ENCODE data around the gene HSPA1A. TPM values are rescaled to one million over a fixed set of nuclear protein-coding genes. Genes with fewer than 3 reads are reported as not detected.
A peak's percentile ranks its signal among the peaks of the same experiment; 100 is the strongest.

Gene HSPA1A
- total RNA-seq = 100 to 1,000 TPM; 170 to 304 (median 221) TPM

GRCh38 chr6:31815025-31815838, at the start of gene HSPA1A, which contains the start of gene HSPA1L:
Gene HSPA1A, plus strand, starts transcription at chr6:31815543. Its CDS starts 214 bp downstream, at chr6:31815757.
Gene HSPA1L, minus strand, starts transcription at chr6:31815283. Its CDS starts 3,311 bp downstream, at chr6:31811972.
- peaks cover 0 to 17% (median 0%) of the 10 kb centered on the region in 3 donors for H3K36me3 ChIP-seq
- DNase-seq (ENCODE audit: low spot score in 2 of 2) = peak; percentile 89 to 94
- TF ChIP-seq POLR2A (IDR thresholded peaks at IDR 0.05) (peak; percentile 100), CTCF (IDR thresholded peaks at IDR 0.05) (peak in 2 of 5 experiments; percentile 42 to 51), EP300 (IDR thresholded peaks at IDR 0.05) (peak; percentile 72 to 100)
- H3K4me3 ChIP-seq = peak within 1 kb of the TSS; percentile 57 to 71 (median 61)
- WGBS, 2 donors = 0 to 2% methylated on average over 13 to 54 of the region's 56 CpGs
- no peaks in the 10 kb centered on the region for H3K9me3 ChIP-seq
- H3K4me1 ChIP-seq = peaks cover 0 to 42% (median 35%) of the 10 kb centered on the region in 4 donors
- no peaks in the 10 kb centered on the region for H3K27me3 ChIP-seq
- peak within 1 kb of the TSS; percentile 96 to 100 (median 98) for H3K27ac ChIP-seq

DNA sequence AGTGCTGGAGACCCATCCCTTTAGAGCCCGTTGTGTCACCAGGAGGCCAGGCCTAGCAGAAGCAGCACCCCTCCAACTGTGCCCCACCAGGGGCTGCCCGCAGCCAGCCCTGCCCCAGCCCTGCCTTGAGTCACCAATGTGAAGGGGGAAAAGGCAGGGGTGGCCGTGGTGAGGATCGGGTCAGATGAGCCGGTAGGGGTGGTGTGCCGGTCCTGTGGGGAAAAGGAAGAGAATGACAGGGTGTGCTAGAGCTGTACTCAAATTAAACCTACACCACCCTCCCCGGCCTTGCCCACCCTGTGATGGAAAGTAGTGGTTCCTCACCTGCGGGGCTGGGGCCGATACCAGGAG, 49.8 kb upstream of the HSPA1A start:
- peaks cover 0 to 24% (median 0%) of the 10 kb centered on the region in 3 donors for H3K36me3 ChIP-seq
- no peak overlapping the region for H3K4me3 ChIP-seq
- H3K27ac ChIP-seq = no peak overlapping the region
- peaks cover 0 to 21% (median 0%) of the 10 kb centered on the region in 4 donors for H3K4me1 ChIP-seq
- no peaks in the 10 kb centered on the region for H3K9me3 ChIP-seq
- TF ChIP-seq CTCF (IDR thresholded peaks at IDR 0.05) = no peak
- no peak for TF ChIP-seq EP300 (IDR thresholded peaks at IDR 0.05)
- TF ChIP-seq POLR2A (IDR thresholded peaks at IDR 0.05) = no peak
- WGBS, 2 donors = 88 to 91% methylated on average over 9 of the region's 9 CpGs
- DNase-seq (ENCODE audit: low spot score in 2 of 2) = no peak
- H3K27me3 ChIP-seq = no peaks in the 10 kb centered on the region

DNA sequence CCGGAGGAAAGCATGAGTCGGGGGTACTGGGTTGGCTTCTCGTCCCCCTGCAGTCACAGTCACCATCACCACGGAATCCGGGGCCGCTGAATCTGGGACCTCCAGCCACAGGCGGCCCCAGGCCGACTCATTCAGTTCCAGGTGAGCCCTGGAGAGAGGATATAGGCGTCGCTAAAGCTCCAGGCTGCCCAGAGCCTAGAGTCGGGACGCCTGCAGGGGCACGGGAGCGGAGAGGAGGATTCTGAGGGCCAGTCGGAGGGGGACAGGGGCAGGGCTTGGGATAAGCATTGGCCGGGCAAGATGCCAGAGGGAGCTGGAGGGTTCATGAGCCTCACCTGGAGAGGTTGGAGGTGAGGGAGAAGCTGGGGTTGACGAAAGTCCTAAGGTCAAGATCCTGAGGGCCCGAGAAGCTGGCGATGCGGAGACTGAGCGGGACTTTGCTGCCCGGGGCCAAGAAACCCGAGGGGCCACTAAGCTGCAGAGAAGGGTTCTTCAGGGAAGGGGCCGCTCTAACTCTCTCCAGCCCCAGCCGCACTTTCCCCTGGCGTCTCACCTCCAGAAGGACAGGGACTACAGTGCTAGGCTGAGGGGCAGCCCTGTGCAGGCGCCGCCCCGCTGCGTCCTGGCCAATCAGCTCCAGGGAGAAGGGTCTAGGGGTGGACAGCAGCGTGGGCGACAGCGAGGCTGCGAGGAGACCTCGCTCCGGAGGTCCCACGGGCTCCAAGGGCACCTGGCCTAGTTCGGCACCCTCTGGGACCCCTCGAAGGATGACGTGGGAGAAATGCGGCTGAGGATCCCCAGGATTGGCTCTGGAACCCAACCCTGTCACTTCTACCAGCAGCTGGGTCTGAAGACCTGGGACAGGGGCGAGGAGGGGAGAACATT, 49.2 kb upstream of the HSPA1A start:
- no peak for TF ChIP-seq EP300 (IDR thresholded peaks at IDR 0.05)
- TF ChIP-seq POLR2A (IDR thresholded peaks at IDR 0.05) = no peak
- TF ChIP-seq CTCF (IDR thresholded peaks at IDR 0.05) = no peak
- no peaks in the 10 kb centered on the region for H3K27me3 ChIP-seq
- peaks cover 0 to 21% (median 0%) of the 10 kb centered on the region in 4 donors for H3K4me1 ChIP-seq
- H3K4me3 ChIP-seq = peak overlapping the region in 3 of 4 donors; percentile 3 to 28 (median 3)
- H3K27ac ChIP-seq = no peak overlapping the region
- no peak for DNase-seq (ENCODE audit: low spot score in 2 of 2)
- no peaks in the 10 kb centered on the region for H3K9me3 ChIP-seq
- H3K36me3 ChIP-seq = peaks cover 0 to 18% (median 0%) of the 10 kb centered on the region in 3 donors
- WGBS, 2 donors = 44 to 47% methylated on average over 41 to 42 of the region's 42 CpGs

DNA sequence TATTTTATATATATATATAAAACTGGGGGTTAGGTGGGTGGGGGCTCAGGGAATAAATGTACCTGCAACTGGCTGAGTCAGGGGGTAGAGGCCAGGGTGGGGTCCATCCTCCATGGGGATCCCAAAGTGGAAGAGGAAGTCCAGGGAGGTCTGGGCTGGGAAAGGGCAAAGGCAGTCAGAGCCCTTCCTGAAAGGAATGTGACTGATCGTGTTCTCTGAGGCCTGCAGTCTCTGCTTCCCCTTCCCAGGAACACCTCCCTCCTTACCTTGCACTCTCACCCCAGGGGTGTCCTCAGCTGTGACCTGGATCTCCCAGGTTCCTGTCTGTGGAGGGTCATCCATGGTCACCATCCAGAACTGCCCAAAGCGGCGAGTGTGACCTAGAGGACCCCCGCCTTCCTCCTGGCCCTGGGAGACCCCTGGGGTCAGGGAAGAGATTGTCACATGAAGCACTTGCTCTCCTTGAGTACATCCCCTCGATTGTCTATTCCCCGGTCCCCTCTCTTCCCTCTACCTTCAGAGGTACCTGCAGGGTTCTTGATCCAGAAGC, 48.2 kb upstream of the HSPA1A start:
- H3K27me3 ChIP-seq = no peaks in the 10 kb centered on the region
- DNase-seq (ENCODE audit: low spot score in 2 of 2) = no peak
- H3K36me3 ChIP-seq = peaks cover 0 to 8% (median 0%) of the 10 kb centered on the region in 3 donors
- H3K4me1 ChIP-seq = peaks cover 0 to 21% (median 0%) of the 10 kb centered on the region in 4 donors
- TF ChIP-seq EP300 (IDR thresholded peaks at IDR 0.05) (no peak), POLR2A (IDR thresholded peaks at IDR 0.05) (no peak)
- H3K9me3 ChIP-seq = no peaks in the 10 kb centered on the region
- 78 to 79% methylated on average over 6 of the region's 6 CpGs for WGBS, 2 donors
- no peak overlapping the region for H3K27ac ChIP-seq
- H3K4me3 ChIP-seq = no peak overlapping the region
